HG02678 (cell line): Measurements from ENCODE around the gene CYP2J2.
"Not testable (repeated sequence)": the region's sequence is repeated elsewhere in the genome, so short reads cannot be mapped to it uniquely, and the experiment has no call there.

Experiments
- ATAC-seq: cut with Tn5 transposase; IDR thresholded peaks from one replicate; pipeline ENCODE4 v1.9.1; 2021; ENCODE audit warnings: mild to moderate bottlenecking, moderate library complexity; ENCODE audit not compliant: unreplicated experiment

Gene CYP2J2

GRCh38 chr1:59926381-59927123 lies at the start of gene CYP2J2:
TSS of gene CYP2J2 (minus strand) at chr1:59926773. CDS start at chr1:59926746, 27 bp downstream.
- peak; percentile 91 for ATAC-seq

GRCh38 chr1:59973719-59974118 lies 47.1 kb upstream of the CYP2J2 start:
- ATAC-seq: no peak

GRCh38 chr1:59972216-59972927 lies 45.8 kb upstream of the CYP2J2 start:
- ATAC-seq: no peak

GRCh38 chr1:59971464-59971911 lies 44.9 kb upstream of the CYP2J2 start:
- peak; percentile 75 for ATAC-seq

GRCh38 chr1:59969542-59970175 lies 43.1 kb upstream of the CYP2J2 start:
- ATAC-seq: not testable (repeated sequence)

GRCh38 chr1:59968746-59969145 lies 42.2 kb upstream of the CYP2J2 start:
- not testable (repeated sequence) for ATAC-seq

- no peak for ATAC-seq
Measured at GRCh38 chr1:59967780-59968179, 41.2 kb upstream of the CYP2J2 start.

GRCh38 chr1:59967141-59967697 lies 40.6 kb upstream of the CYP2J2 start:
- no peak for ATAC-seq

GRCh38 chr1:59952065-59952464 lies 25.5 kb upstream of the CYP2J2 start:
- ATAC-seq: no peak

- ATAC-seq: no peak
Measured at GRCh38 chr1:59949648-59950047, 23.1 kb upstream of the CYP2J2 start.

- ATAC-seq: no peak
Measured at GRCh38 chr1:59948990-59949389, 22.4 kb upstream of the CYP2J2 start.

GRCh38 chr1:59947047-59947938 lies 20.7 kb upstream of the CYP2J2 start:
- peak; percentile 97 for ATAC-seq

GRCh38 chr1:59945790-59946189 lies 19.2 kb upstream of the CYP2J2 start:
- ATAC-seq: no peak

- ATAC-seq: no peak
Measured at GRCh38 chr1:59939393-59939792, 12.8 kb upstream of the CYP2J2 start.

- ATAC-seq: no peak
Measured at GRCh38 chr1:59937636-59938210, 11.2 kb upstream of the CYP2J2 start.

GRCh38 chr1:59936358-59936821 lies 9.8 kb upstream of the CYP2J2 start:
- no peak for ATAC-seq

GRCh38 chr1:59928996-59929395 lies 2.4 kb upstream of the CYP2J2 start:
- ATAC-seq: no peak

GRCh38 chr1:59927213-59927612 lies 640 bp upstream of the CYP2J2 start:
- ATAC-seq: no peak

GRCh38 chr1:59924653-59925052 lies 1.9 kb downstream of the CYP2J2 start:
- no peak for ATAC-seq
